Measurements from ENCODE around the gene AFDN.

DNA sequence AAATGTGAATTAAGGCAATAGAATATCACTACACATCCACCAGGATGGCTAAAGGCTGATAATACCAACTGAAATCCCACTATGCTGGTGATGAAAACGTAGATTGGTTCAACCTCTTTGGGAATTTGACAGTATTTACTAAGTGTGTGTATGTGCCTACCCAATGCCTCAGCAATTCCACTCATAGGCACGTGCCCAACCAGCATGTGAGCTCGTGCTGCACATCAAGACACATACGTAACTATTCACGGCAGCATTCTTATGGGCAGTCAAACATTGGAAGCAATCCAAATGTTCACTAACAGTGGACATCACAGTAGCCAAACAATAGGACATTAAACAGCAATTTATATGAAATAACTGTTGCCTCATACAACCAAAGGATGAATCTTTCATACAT lies 15.7 kb upstream of the AFDN start:
- TF ChIP-seq, protein P1, sequence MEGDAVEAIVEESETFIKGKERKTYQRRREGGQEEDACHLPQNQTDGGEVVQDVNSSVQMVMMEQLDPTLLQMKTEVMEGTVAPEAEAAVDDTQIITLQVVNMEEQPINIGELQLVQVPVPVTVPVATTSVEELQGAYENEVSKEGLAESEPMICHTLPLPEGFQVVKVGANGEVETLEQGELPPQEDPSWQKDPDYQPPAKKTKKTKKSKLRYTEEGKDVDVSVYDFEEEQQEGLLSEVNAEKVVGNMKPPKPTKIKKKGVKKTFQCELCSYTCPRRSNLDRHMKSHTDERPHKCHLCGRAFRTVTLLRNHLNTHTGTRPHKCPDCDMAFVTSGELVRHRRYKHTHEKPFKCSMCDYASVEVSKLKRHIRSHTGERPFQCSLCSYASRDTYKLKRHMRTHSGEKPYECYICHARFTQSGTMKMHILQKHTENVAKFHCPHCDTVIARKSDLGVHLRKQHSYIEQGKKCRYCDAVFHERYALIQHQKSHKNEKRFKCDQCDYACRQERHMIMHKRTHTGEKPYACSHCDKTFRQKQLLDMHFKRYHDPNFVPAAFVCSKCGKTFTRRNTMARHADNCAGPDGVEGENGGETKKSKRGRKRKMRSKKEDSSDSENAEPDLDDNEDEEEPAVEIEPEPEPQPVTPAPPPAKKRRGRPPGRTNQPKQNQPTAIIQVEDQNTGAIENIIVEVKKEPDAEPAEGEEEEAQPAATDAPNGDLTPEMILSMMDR (IDR thresholded peaks at IDR 0.05), result no peak
- TF ChIP-seq POLR2A (IDR thresholded peaks at IDR 0.05) (no peak), POLR2AphosphoS5 (IDR thresholded peaks at IDR 0.05) (no peak), EP300 (IDR thresholded peaks at IDR 0.05) (no peak)

Measured in upper lobe of left lung (tissue), 4 donors.